Nephron progenitor cell (in vitro differentiated cells): ENCODE measurements around the gene ZNF28.
"Not testable (repeated sequence)": the region's sequence is repeated elsewhere in the genome, so short reads cannot be mapped to it uniquely, and the experiment has no call there.

Experiments
- DNase-seq: peaks from one replicate; pipeline ENCODE4 v3.0.0; 2021
- H3K27ac Mint-ChIP-seq: 2 replicates; pipeline ENCODE4 v1.8.0; 2021; ENCODE audit warnings: mild to moderate bottlenecking, moderate library complexity, mixed read lengths
- H3K27me3 Mint-ChIP-seq: 2 replicates; pipeline ENCODE4 v1.8.0; 2021; ENCODE audit warnings: mild to moderate bottlenecking, low read depth, mixed read lengths; ENCODE audit not compliant: poor library complexity
- H3K36me3 Mint-ChIP-seq: 2 replicates; pipeline ENCODE4 v1.8.0; 2021; ENCODE audit warnings: low read depth, mixed read lengths
- H3K4me1 Mint-ChIP-seq: 2 replicates; pipeline ENCODE4 v1.8.0; 2021; ENCODE audit warnings: mixed read lengths
- H3K4me3 Mint-ChIP-seq: 2 replicates; pipeline ENCODE4 v1.8.0; 2021; ENCODE audit warnings: mild to moderate bottlenecking, moderate library complexity, mixed read lengths
- H3K9me3 Mint-ChIP-seq: 2 replicates; pipeline ENCODE4 v1.8.0; 2021; ENCODE audit warnings: mild to moderate bottlenecking, moderate library complexity, mixed read lengths
- CTCF ChIP-seq: fragments of 200-600 bp; sonication (generic); IDR thresholded peaks from 2 replicates; pipeline ENCODE4 v1.5.0; 2021; ENCODE audit warnings: antibody characterized with exemption

Gene ZNF28

DNA sequence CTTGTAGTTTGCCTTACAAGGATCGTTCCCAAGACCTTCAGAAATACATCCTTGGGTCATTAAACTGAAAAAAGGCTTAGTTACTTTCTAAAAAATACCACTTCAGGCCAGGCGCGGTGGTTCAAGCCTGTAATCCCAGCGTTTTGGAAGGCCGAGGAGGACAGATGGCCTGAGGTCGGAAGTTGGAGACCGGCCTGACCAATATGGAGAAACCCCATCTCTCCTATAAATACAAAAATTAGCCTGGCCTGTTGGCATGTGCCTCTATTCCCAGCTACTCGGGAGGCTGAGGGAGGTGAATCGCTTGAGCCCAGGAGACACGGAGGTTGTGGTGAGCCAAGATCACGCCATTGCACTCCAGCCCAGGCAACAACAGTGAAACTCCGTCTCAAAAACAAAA, 2.2 kb upstream of the ZNF28 start:
- no peak for TF ChIP-seq CTCF

GRCh38 chr19:52820472-52821203, 795 bp downstream of the ZNF28 start:
- not testable (repeated sequence) for H3K27ac Mint-ChIP-seq, H3K4me1 Mint-ChIP-seq, H3K27me3 Mint-ChIP-seq
- Mint-ChIP-seq H3K36me3 (peaks cover 27% of the 10 kb centered on the region), H3K9me3 (peaks cover 27% of the 10 kb centered on the region), H3K4me3 (peak overlapping the region; percentile 93)
- DNase-seq: peak; percentile 28

More for the DNA sequence above, 2.2 kb upstream of the ZNF28 start:
- Mint-ChIP-seq H3K4me1 (peaks cover 8% of the 10 kb centered on the region), H3K36me3 (peaks cover 5% of the 10 kb centered on the region), H3K4me3 (no peak overlapping the region), H3K27ac (no peak overlapping the region), H3K27me3 (peaks cover 9% of the 10 kb centered on the region), H3K9me3 (peaks cover 25% of the 10 kb centered on the region)
- DNase-seq: no peak

DNA sequence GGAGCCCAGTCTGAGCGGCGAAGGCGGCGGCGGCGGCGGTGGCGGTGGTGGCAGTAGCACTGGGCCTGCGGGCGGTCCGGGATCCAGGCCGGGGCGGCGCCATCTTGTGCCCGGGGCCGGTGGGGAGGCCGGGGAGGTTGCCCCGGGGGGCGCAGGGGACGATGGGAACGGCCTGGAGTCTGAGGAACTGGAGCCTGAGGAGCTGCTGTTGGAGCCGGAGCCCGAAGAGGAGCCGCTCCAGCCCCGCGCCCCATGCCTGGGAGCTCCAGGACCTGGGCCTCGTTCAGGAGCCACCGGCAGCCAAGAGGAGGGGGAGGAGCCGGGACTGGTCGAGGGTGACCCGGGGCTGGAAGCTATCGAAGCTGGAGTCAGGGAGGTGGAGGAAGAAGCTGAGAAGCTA, 11.6 kb downstream of the ZNF28 start:
- no peak for DNase-seq
- TF ChIP-seq CTCF: no peak
- H3K27ac Mint-ChIP-seq: no peak overlapping the region
- H3K9me3 Mint-ChIP-seq: peaks cover 64% of the 10 kb centered on the region
- H3K4me1 Mint-ChIP-seq: peaks cover 8% of the 10 kb centered on the region
- H3K27me3 Mint-ChIP-seq: no peaks in the 10 kb centered on the region
- H3K36me3 Mint-ChIP-seq: peaks cover 80% of the 10 kb centered on the region
- no peak overlapping the region for H3K4me3 Mint-ChIP-seq

- H3K27me3 Mint-ChIP-seq, H3K4me3 Mint-ChIP-seq, DNase-seq, H3K4me1 Mint-ChIP-seq, H3K27ac Mint-ChIP-seq: not testable (repeated sequence)
- Mint-ChIP-seq H3K36me3 (peaks cover 93% of the 10 kb centered on the region), H3K9me3 (peaks cover 98% of the 10 kb centered on the region)
These were observed 21.3 kb downstream of the ZNF28 start for GRCh38 chr19:52799950-52800640.

DNA sequence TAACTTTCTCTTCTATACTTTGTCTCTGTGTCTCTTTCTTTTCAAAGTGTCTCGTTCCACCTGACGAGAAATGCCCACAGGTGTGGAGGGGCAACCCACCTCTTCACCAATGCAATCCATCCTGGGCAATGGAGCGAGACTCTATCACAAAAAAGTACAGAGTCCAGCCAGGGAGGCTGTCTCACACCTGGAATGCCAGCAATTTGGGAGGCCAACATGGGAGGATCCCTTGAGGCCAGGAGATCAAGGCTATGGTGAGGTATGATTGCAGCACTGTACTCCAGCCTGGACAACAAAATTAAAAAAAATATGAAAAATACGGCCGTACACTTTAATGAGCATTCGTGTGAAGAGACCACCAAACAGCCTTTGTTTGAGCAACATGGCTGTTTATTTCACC, 32.0 kb downstream of the ZNF28 start:
- TF ChIP-seq CTCF: no peak
- Mint-ChIP-seq H3K27ac (no peak overlapping the region), H3K27me3 (peaks cover 37% of the 10 kb centered on the region), H3K9me3 (peaks cover 59% of the 10 kb centered on the region), H3K4me3 (no peak overlapping the region), H3K36me3 (peaks cover 5% of the 10 kb centered on the region), H3K4me1 (peaks cover 16% of the 10 kb centered on the region)
- no peak for DNase-seq

- H3K36me3 Mint-ChIP-seq: peaks cover 10% of the 10 kb centered on the region
- peak; percentile 76 for DNase-seq
- not testable (repeated sequence) for H3K27ac Mint-ChIP-seq
- peaks cover 24% of the 10 kb centered on the region for H3K4me1 Mint-ChIP-seq
- H3K27me3 Mint-ChIP-seq: peaks cover 40% of the 10 kb centered on the region
- H3K9me3 Mint-ChIP-seq: peaks cover 41% of the 10 kb centered on the region
- peak within 1 kb of the TSS; percentile 89 for H3K4me3 Mint-ChIP-seq
These were observed 34.7 kb downstream of the ZNF28 start, which contains the start of gene ZNF600 for GRCh38 chr19:52786464-52787354. Gene ZNF600 (minus strand): TSS chr19:52786791. CDS start chr19:52778888, 7,903 bp downstream.

GRCh38 chr19:52786078-52786463, 35.4 kb downstream of the ZNF28 start:
- Mint-ChIP-seq H3K36me3 (peaks cover 10% of the 10 kb centered on the region), H3K9me3 (peaks cover 37% of the 10 kb centered on the region), H3K27ac (no peak overlapping the region), H3K27me3 (peaks cover 40% of the 10 kb centered on the region), H3K4me3 (peak overlapping the region; percentile 89), H3K4me1 (peaks cover 24% of the 10 kb centered on the region)
- DNase-seq: peak; percentile 14
- TF ChIP-seq CTCF: no peak
